GM12892 (cell line): ENCODE results near the gene TACC2.
"Not testable (repeated sequence)": the region's sequence is repeated elsewhere in the genome, so short reads cannot be mapped to it uniquely, and the experiment has no call there.

Experiments used
- DNase-seq: peaks from one replicate; pipeline ENCODE4 v3.0.0; 2011; ENCODE audit not compliant: insufficient read length
- FAIRE-seq: peaks from 2 replicates; lab custom pipeline; 2011; peaks lifted over from hg19 to GRCh38; lab: Jason Lieb, UNC
- POLR2A ChIP-seq: IDR thresholded peaks from 2 replicates; pipeline ENCODE4 v1.6.1; 2011; ENCODE audit warnings: low read depth, low read length, control low read depth
- POLR2AphosphoS5 ChIP-seq: IDR thresholded peaks from 2 replicates; pipeline ENCODE4 v1.6.1; 2011; ENCODE audit warnings: low read depth, low read length, control low read depth
- TAF1 ChIP-seq: IDR thresholded peaks from 2 replicates; pipeline ENCODE4 v1.6.1; 2011; ENCODE audit warnings: low read depth, mild to moderate bottlenecking, control low read depth, low read length, borderline replicate concordance

The TACC2 gene

GRCh38 chr10:122097935-122098334, 109.0 kb downstream of the TACC2 start:
- no peak for FAIRE-seq
- DNase-seq = no peak
- TF ChIP-seq TAF1 (no peak), POLR2A (no peak), POLR2AphosphoS5 (no peak)

DNA sequence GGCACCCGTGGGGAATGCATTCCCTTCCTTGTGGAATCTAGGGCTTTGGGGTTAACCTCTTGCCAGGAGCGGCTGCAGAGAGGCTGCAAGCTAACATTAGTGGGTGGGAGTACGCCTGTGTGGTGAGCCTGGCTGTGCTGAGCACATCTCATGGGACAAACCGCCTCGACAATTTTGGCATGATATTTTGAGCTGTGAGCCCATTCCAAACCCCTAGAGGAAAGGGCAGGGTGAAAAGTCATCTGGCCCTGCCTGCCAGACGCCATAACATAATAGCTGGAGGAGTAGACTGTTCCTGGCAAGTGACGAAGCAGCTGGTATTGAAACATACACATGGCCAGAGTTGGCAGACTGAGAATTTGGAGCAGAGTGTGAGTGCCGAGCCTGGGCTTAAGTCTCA, 110.0 kb downstream of the TACC2 start:
- no peak for DNase-seq
- no peak for FAIRE-seq
- TF ChIP-seq TAF1 = no peak
- TF ChIP-seq POLR2A = no peak
- no peak for TF ChIP-seq POLR2AphosphoS5

- DNase-seq (no peak), FAIRE-seq (no peak)
- no peak for TF ChIP-seq TAF1
- TF ChIP-seq POLR2AphosphoS5 = no peak
- TF ChIP-seq POLR2A = no peak
Measured at GRCh38 chr10:122099562-122099961, 110.6 kb downstream of the TACC2 start.

DNA sequence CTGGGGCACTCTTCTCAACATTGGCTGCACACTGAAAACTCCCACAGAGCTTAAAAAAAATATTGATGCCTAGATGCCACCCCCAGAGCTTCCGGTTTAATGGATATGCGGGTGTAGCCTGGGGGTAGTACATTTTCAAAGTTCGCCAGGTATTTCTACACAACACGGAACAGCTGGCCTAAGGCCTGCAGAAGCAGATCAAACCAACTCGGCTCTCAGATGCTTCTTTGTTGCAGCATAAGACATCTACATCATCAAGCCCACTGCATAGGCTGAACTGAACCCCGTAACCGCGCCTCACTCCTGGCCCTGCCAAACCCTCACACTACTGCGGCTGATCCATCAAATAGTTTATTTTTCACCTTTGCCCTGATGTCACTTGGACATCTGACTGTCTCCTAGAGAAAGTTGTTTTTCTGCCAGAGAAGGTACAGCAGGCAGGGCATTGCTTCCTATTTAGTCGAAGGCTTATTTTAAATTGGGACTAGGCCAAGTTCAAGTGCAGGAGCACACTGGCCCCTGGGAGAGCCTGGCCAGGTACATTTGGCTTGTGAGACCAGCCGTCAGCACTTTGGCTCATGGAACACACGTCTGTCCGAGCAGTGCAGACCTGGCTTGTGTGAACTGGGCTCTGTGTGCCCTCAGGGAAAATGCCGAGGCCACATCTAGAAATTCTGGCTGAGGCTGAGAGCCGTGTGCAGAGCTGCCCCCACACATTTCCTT, 113.3 kb downstream of the TACC2 start:
- FAIRE-seq (no peak), DNase-seq (no peak)
- no peak for TF ChIP-seq POLR2AphosphoS5

DNA sequence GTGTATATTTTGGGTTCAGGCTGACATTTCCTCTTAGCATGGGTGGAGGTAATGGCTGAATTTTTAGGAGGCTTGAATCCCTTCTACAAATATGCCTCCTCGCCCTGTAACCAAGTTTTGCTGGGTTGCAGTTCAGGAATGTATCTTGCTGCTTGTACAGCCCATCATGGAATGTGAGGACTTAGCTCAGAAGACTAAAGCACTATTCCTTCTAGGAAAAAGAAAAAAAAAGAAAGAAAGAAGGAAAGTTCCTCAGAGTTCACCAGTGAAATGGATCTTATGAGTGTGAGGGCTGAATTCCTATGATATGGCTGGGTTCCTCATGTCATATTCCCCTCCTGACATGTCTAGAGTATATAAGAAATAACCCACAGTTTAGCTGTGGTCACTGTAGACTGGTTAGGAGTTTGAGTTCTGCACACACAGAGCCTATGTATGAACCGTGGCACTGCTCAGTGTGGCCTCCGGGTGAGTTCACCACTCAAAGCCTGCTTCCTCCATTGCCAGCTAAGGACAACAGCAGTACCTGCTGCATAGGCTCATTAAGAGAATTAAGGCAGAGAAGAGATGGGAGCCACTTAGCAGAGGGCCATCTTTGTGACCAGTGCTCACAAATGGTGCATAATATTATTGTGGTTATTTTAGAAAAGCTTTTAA, 114.0 kb downstream of the TACC2 start:
- DNase-seq (no peak), FAIRE-seq (no peak)
- no peak for TF ChIP-seq POLR2A
- TF ChIP-seq POLR2AphosphoS5 = no peak
- no peak for TF ChIP-seq TAF1

- DNase-seq (no peak), FAIRE-seq (no peak)
- TF ChIP-seq TAF1 (no peak), POLR2A (no peak), POLR2AphosphoS5 (no peak)
Measured at GRCh38 chr10:122103592-122103991, 114.6 kb downstream of the TACC2 start.

DNA sequence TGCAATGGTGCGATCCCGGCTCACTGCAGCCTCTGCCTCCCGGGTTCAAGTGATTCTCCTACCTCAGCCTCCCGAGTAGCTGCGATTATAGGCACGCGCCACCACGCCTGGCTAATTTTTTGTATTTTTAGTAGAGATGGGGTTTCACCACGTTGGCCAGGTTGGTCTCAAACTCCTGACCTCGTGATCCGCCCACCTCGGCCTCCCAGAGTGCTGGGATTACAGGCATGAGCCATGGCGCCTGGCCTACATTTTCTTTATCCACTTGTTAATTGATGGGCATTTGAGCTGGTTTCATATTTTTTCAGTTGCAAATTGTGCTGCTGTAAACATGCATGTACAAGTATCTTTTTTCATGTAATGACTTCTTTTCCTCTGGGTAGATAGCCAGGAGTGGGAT, 119.8 kb downstream of the TACC2 start:
- DNase-seq, FAIRE-seq: not testable (repeated sequence)

DNA sequence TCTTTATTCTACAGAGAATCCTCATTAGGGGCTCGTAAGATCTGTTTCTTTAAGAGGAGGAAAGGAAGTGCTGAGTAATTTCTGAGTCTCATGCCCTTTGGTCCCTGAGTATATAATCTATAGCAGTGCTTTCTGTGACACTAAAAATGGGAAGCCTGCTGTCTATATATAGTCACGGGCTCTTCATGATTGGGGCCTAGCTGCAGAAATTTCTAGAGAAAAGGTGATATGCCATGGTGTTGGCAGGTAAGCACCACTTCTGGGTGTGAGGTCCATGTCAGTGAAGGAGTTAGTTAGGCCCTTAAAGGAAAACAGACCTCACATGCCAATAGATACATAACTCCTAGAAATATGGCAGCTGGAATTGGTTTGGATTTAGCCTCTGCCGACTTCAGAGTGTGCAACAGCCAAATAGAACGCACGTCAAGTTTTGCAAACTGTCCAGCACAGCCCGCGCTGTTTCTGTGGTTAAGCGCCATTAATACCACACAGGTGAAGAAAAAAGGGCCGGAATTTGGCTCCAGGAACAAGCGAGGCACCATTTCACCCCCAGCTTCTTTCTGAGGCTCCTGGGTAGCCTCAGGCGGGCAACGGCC, 123.2 kb downstream of the TACC2 start:
- TF ChIP-seq POLR2AphosphoS5 (no peak), TAF1 (no peak), POLR2A (no peak)
- FAIRE-seq (no peak), DNase-seq (no peak)

DNA sequence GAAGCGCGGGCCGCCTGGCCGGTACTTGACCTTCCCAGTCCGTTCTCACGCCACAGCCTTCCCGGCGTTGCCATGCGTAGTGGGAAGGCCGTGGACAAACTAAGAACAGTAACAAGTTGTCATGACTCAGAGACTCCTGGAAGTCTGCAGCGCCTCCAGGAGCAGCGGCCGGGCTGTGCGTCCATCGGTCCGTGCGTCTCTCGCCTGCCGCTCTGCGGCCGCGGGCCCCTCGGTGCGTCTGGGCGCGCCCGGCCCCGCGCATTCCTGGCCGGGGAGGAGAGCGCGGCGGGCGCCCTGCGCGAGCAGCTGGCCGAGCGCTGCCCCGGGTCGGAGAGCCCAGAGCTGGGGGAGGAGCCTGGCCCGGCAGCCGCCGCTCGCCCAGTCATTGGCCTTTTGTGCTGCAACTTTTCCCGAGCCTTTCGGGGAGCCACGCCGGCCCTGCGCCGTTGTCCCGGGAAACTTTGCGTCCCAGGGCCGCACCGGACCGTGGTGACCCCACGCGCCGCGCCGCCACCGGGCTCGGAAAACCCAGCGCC, 123.7 kb downstream of the TACC2 start:
- DNase-seq = no peak
- FAIRE-seq = no peak
- TF ChIP-seq POLR2A = no peak
- no peak for TF ChIP-seq TAF1
- TF ChIP-seq POLR2AphosphoS5 = no peak

DNA sequence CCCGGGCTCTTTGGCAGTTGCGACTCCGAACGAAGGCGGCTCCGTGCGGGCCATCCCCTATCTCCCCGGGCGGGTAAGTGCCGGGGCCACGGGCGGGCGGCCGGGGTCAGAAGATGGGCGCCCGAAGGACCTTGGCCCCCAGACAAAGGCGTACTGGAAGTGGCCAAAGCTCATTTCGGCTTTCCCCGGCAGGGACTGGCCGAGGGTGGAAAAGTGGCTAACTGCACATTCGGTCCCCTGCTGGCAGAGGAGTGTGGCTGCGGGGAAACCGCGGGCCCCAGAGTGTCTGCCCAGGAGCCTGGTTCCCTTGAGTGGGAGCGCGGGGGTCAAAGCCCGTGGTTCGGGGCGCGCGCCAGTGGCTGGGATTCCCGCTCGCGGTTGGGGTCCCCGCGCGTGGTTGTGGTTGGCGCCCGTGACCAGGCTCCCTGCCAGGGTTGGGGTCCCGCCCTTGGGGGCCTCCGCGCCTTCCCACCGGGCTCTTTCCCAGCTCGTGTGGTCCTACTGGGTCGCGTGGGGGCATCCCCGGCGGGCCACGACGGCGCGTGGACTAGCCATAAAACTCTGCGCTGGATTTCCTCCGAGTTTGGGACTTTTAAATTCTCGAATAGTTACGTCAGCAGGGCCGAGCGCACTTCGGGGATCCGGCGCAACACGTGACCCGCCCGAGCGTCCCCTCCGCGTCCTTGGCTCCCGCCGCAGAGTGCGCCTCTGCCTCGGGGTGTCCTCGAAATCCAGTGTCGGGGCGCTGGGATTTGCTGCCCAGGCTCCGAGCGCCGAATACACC, 124.4 kb downstream of the TACC2 start:
- DNase-seq (no peak), FAIRE-seq (no peak)
- no peak for TF ChIP-seq TAF1
- no peak for TF ChIP-seq POLR2AphosphoS5
- TF ChIP-seq POLR2A = no peak

DNA sequence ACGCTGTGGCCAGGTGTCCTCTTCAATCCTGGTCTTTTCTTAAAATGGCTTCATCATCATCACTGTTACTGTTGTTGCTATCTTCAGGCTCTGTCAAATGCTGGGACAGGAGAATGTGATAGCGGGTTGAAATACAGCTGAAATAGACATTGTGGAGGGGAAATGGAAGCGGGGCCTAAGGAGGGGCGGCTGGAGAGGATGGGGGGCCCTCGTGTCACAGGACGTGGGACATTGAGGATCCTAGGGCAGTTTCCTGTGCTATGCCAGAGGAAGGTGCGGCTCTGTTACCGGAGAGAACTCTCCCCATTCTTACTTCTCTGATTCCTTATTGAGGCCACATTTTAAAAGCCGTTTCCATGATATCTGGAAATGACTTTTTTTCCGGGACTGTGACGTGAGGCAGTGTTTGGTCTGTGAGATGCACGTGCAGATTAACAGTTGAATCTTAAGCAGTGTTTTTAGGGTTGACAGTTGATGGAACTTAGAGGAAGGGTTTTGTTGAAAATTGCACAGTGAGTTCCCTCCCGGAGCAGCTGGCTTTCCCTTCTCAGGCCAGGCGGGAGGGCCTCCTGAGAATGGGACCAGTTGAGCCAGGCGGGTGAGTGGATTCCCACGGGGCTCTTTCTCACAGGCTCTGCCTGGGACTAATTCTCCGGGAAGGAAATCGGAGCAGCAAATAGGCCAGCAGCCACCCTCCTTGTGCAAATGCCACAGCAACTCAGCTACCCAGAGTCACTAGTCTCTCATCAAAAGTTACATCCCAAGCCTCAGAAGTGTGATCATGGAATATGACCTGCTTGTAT, 125.2 kb downstream of the TACC2 start:
- TF ChIP-seq POLR2AphosphoS5 (no peak), TAF1 (no peak)
- no peak for DNase-seq
- no peak for FAIRE-seq

DNA sequence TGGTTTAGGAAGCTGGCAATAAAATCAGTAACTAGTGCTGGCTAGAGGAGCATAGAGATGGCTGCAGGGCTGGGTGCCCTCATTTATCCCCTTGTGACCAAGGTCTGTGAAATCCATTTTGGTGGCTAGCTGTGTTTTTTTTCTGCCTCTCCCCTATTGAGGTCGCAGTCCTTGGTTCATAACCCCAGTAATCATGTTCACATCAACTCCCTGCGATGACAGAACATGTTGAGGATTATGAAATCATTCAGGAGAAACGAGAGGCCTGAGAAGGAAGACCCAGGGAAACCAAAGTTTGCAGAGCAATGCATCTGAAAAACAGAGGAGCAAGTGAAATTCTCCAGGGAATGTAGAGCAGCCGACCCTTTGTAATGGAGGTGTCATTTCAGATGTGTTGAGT, 126.9 kb downstream of the TACC2 start:
- TF ChIP-seq TAF1 = no peak
- no peak for TF ChIP-seq POLR2A
- TF ChIP-seq POLR2AphosphoS5 = no peak
- DNase-seq (no peak), FAIRE-seq (no peak)
